CD4-positive, alpha-beta T cell treated with Interleukin-15 for 4 hours (primary cell): ENCODE results near the gene PRSS38.
A peak's percentile ranks its signal among the peaks of the same experiment; 100 is the strongest.

Experiments
- DNase-seq: peaks from one replicate; pipeline ENCODE4 v3.0.0-alpha.2; 2020; ENCODE audit warnings: low spot score

Gene PRSS38

GRCh38 chr1:227815468-227816409 is at the start of gene PRSS38:
Gene PRSS38 (plus strand): TSS chr1:227815675. CDS start chr1:227815717, 42 bp downstream.
- no peak for DNase-seq

DNA sequence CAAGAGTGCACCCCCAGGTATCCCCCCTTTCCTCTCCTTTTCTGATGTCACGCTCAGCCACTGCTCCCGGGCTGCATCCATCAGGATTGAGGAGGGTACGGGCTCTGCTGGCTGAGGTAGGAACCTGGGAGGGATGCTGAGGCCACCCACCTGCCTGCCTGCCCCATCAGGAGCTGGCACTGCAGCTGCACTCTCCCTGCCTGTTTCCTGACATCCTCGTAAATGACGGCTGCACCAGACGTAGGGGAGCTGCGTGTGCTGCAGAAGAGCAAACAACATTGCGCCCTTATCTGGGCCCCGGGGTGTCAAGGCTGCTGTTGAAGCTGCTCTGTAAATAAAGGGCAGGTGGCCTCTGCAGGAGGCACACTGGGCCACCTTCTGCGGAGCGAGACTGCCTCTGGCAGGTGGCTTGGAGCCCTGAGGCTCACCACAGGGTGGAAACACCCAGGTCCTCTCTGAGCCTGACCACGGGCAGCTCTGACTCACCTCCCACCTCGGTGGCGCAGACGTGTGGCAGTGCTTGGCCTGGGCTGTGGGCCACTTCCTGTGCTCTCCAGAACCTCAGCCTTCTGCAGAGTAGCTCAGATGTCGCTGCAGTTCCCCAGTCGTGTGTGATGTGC is 49.4 kb upstream of the PRSS38 start:
- DNase-seq = peak; percentile 84

- DNase-seq = no peak
Observed at GRCh38 chr1:227766653-227767277, 48.7 kb upstream of the PRSS38 start.

- no peak for DNase-seq
Observed at GRCh38 chr1:227767401-227768124, 47.9 kb upstream of the PRSS38 start.

- no peak for DNase-seq
Observed at GRCh38 chr1:227768125-227768439, 47.4 kb upstream of the PRSS38 start.

- no peak for DNase-seq
Observed at GRCh38 chr1:227768640-227769039, 46.8 kb upstream of the PRSS38 start.

DNA sequence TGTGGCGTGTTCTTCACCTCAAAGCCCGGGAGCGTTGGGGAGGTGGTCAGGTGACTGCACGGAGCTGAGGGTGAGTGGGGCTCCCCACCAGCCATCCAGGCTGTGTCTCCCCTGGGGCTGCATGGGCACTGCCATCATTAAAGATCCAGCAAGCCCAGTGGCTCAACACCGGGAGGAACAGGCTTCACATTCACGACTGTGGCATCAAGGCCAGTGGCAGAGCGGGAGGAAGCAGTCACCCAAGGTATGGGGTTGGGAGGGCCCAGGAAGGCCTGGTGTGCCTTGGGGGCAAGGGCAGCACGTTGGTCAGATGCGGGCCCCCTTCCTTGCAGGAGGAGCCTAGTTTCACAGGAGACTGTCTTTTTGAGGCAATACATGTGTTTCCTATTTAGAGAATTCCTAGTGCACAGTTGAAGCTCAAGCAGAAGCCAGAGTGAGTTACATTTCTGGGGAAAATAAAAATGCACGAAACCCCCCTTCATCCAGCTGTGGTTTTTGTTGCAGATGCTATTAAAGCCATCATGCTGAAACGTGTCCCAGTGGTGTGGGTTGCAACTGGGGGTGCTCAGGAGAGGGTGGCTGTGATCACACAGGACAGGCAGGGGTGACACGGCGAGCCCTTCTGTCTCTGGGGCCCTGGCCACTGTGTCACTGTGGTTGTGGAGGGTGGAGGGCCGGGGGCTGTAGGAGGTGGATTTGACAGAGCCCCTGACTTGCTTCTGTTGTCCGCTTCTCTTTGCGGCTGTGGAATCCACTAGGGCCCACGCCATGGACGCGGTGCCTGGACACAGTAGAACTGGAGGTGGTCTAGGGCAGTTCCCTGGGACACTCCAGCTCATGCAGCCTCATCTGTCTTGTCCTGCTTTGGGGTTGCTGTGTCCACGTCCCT is 46.2 kb upstream of the PRSS38 start:
- no peak for DNase-seq

GRCh38 chr1:227769936-227770494 is 45.5 kb upstream of the PRSS38 start:
- DNase-seq = no peak

- no peak for DNase-seq
Observed at GRCh38 chr1:227770812-227771211, 44.7 kb upstream of the PRSS38 start.

- DNase-seq = no peak
Observed at GRCh38 chr1:227771326-227771725, 44.1 kb upstream of the PRSS38 start.

DNA sequence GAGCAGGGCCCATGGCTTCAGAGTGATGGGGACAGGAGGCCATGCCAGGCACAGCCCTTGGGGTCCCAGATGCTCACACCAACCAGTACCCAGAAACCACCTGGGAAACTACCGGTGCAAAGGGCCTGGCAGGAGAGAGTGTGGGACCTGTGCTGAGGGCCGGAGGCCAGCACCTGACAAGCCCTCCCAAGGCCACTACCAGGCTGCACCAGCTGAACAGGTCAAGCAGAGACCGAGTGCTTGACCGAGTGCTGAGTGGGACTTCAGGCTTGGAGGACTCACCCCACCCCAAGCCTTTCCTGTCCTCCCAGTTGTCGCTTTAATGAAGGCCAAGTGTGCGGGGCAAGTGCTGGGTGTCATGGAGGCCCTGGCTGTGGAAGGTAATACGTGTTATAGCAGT is 43.7 kb upstream of the PRSS38 start:
- no peak for DNase-seq

DNA sequence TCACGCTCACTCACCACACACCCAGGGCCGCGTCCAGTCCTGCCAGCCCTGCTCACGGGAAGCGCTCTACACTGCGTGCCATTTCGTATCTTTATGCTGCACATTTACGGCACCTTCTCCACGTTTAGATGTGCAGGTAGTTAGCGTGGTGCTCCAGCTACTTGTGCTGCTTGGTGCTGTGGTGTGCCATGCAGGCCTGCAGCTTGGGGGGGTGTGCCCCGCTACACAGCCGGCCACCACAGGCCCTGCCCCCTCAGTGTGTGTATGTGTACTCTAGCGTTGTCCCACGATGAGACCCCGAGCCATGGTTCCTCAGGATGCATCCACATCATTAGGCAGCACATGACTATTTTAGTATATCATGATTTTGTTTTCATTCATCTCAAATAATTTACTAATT is 41.9 kb upstream of the PRSS38 start:
- DNase-seq = no peak

GRCh38 chr1:227774051-227774731 is 41.3 kb upstream of the PRSS38 start:
- peak; percentile 14 for DNase-seq

DNA sequence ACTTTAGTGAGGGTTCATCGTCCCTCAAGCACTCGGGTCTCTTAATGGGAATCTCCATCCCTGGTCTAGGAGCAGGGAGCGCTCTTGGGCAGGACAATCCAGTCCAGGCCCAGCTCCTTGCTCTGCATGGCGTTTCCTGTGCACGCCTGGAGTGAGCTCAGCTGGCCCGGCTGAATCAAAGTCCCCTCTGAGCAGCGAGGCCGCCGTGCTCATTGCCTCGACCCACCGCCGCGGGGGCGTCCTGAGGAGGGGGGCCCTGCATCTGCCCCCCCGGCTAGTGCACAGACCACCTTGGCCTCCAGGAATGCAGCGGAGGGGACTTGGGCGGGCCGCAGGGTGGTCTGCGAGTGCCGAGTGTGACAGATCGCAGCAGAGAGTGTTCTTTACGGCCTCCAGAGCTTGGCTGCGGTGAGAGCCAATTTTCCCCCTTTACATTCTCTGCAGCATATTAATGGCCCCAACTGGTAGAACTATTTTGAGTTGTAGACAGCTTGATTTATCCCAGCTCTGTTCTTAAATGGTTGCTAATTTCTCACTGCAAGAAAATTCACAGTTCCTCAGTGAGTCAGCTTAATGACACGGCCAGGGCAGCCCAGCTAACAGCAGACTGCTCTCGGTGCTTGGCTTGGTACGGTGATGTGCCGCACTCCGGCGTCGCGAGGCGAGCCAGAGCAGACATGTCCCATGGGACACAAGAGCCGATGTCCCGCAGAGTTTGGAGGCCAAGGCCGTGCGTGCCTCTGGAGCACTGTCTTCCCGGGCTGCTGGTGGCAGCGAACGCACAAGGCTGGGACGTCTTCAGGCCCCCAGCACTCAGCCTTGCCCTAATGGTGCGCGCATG is 40.4 kb upstream of the PRSS38 start:
- no peak for DNase-seq

- no peak for DNase-seq
Observed at GRCh38 chr1:227775841-227776240, 39.6 kb upstream of the PRSS38 start.

- DNase-seq = no peak
Observed at GRCh38 chr1:227776331-227776771, 39.1 kb upstream of the PRSS38 start.

DNA sequence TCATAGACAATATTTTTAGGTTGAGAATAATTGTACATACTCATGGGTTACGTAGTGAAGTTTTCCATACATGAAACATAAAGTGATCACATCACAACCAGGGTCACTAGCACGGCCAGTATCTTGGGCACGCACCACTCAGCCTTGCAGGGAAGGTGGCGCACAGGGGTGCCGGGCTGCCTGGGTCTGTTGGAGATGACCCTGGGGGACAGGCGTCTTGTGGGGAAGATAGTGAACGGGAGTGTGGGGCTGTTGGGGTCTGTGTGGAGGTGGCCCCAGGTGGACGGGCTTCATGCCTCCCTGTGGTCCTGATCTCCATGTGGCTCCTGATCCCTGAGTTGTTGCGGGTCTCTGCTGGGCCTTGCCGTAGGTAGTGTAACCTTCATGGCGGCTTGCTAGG is 38.3 kb upstream of the PRSS38 start:
- DNase-seq = no peak

GRCh38 chr1:227777646-227778045 is 37.8 kb upstream of the PRSS38 start:
- DNase-seq = no peak

DNA sequence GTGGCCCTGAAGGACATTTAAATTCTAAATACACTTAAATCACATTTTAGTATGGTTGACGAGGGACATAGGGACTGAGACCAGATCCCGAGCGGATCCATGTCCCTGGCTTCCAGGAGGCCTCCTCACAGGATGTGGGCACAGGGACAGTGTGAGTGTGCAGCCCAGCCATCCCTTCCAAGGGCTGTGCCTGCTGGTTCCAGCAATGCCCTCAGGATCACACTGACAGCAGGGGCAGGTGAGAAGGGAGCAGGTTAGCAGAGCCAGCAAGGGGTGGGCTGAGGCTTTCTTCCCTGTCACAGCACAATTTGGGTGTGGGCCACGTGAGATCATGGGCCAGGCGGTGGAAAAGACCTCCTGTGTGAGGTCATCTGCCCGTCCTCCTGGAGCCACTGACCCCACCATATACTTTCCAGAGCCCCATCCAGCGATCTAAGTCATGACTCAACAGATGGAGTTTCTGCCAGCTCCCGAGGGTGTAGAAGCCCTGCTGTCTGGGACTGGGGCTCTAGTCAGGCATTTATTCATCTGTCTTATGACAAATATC is 37.0 kb upstream of the PRSS38 start:
- no peak for DNase-seq
